GM12878 (cell line): ENCODE data around the gene ARHGEF37. TPM values are rescaled to one million over a fixed set of nuclear protein-coding genes. Genes with fewer than 3 reads are reported as not detected.

Experiments used
- ATAC-seq: fragments of 200-7000 bp; cut with Tn5 transposase; 3 replicates; pipeline ENCODE4 v1.9.1; 2020; ENCODE audit warnings: mild to moderate bottlenecking, moderate library complexity
- BruUV-seq: library from RNA; stranded (reverse); fragments of 400-500 nt; replicated peaks from 2 replicates; lab custom pipeline; 2021; lab: Mats Ljungman, UMichigan
- CTCF ChIA-PET: fragments of 300-600 bp; sonication (Branson Sonifier 250); formaldehyde crosslinking; extraction: SDS; loops from one replicate; lab custom pipeline; 2021; ENCODE audit warnings: inconsistent platforms; lab: Yijun Ruan, JAX
- POLR2A ChIA-PET: fragments of 350-600 bp; formaldehyde crosslinking; extraction: SDS; loops from one replicate; lab custom pipeline; 2021; ENCODE audit warnings: inconsistent platforms; lab: Charles Lee
- RAD21 ChIA-PET: fragments of 300-600 bp; sonication (Branson Sonifier 250); formaldehyde crosslinking; loops from one replicate; lab custom pipeline; 2023; ENCODE audit warnings: antibody characterized with exemption; ENCODE audit not compliant: unreplicated experiment; lab: Charles Lee
- SMC1A ChIA-PET: fragments of 300-600 bp; sonication (Branson Sonifier 250); formaldehyde crosslinking; loops from one replicate; lab custom pipeline; 2023; ENCODE audit not compliant: unreplicated experiment, uncharacterized antibody; lab: Charles Lee
- DNase-seq: peaks from one replicate; pipeline ENCODE4 v3.0.0-alpha.2; 2011; ENCODE audit warnings: low read depth, low spot score
- FAIRE-seq: peaks from 3 replicates; lab custom pipeline; 2011; peaks lifted over from hg19 to GRCh38; lab: Jason Lieb, UNC
- H2AFZ ChIP-seq: 2 replicates; pipeline ENCODE4 v1.6.0; 2011; ENCODE audit warnings: low read depth, low read length, control low read depth; ENCODE audit not compliant: control insufficient read depth
- H3K27ac ChIP-seq: 2 replicates; pipeline ENCODE4 v1.5.1; 2011; ENCODE audit warnings: control low read depth; ENCODE audit not compliant: control insufficient read depth, insufficient read depth
- H3K27me3 ChIP-seq, 2 experiments: replicated peaks in 1 of 2; 2 replicates each; pipeline versions ENCODE4 v1.6.0 to v1.6.1; 2011; ENCODE audit warnings: low read length in 1 of 2; ENCODE audit not compliant: control insufficient read depth in 2 of 2, insufficient read depth in 2 of 2
- H3K36me3 ChIP-seq, 2 experiments: 2 replicates each; pipeline ENCODE4 v1.5.1; 2011; ENCODE audit warnings: low read length in 1 of 2; ENCODE audit not compliant: control insufficient read depth in 2 of 2, insufficient read depth in 2 of 2
- H3K4me1 ChIP-seq: 2 replicates; pipeline ENCODE4 v1.6.1; 2011; ENCODE audit warnings: mild to moderate bottlenecking, low read length, moderate library complexity, mixed read lengths; ENCODE audit not compliant: control insufficient read depth, insufficient read depth
- H3K4me2 ChIP-seq: 2 replicates; pipeline ENCODE4 v1.6.0; 2011; ENCODE audit warnings: control low read depth; ENCODE audit not compliant: control insufficient read depth, insufficient read depth
- H3K4me3 ChIP-seq: fragments of 200-600 bp; sonication (generic); 2 replicates; pipeline ENCODE4 v1.5.1; 2016
- H3K79me2 ChIP-seq: 2 replicates; pipeline ENCODE4 v1.6.0; 2011; ENCODE audit warnings: low read length; ENCODE audit not compliant: control insufficient read depth, insufficient read depth
- H3K9ac ChIP-seq: 2 replicates; pipeline ENCODE4 v1.8.0; 2011; ENCODE audit warnings: low read length, control low read depth, mixed read lengths; ENCODE audit not compliant: control insufficient read depth, insufficient read depth
- H3K9me3 ChIP-seq: replicated peaks from 3 replicates; pipeline ENCODE4 v1.5.1; 2011; ENCODE audit warnings: mild to moderate bottlenecking, low read length; ENCODE audit not compliant: control insufficient read depth, insufficient read depth
- H4K20me1 ChIP-seq: 2 replicates; pipeline ENCODE4 v1.6.0; 2011; ENCODE audit not compliant: control insufficient read depth, insufficient read depth
- ASH2L ChIP-seq: fragments of 300-600, 200-600 bp; sonication (generic); IDR thresholded peaks from 2 replicates; pipeline ENCODE4 v1.6.1; 2017; ENCODE audit warnings: low read depth, mild to moderate bottlenecking, borderline replicate concordance
- ATF3 ChIP-seq: IDR thresholded peaks from 2 replicates; pipeline ENCODE4 v1.6.1; 2011; ENCODE audit warnings: low read depth, mild to moderate bottlenecking, low read length, moderate library complexity, borderline replicate concordance; ENCODE audit errors: extremely low read depth
- CBFB ChIP-seq: IDR thresholded peaks from 2 replicates; pipeline ENCODE4 v1.6.1; 2016; ENCODE audit warnings: antibody characterized with exemption, low read depth
- CEBPB ChIP-seq, 2 experiments: fragments of 150-350 bp in 1 of 2; IDR thresholded peaks; 2 replicates each; pipeline ENCODE4 v1.6.1; 2012 to 2014; ENCODE audit warnings: low read depth in 2 of 2, low read length in 2 of 2, borderline replicate concordance in 1 of 2, inconsistent platforms in 1 of 2
- NBN ChIP-seq: fragments of 450-650 bp; IDR thresholded peaks from 2 replicates; pipeline ENCODE4 v1.6.1; 2016
- NFIC ChIP-seq: IDR thresholded peaks from 2 replicates; pipeline ENCODE4 v1.6.1; 2012; ENCODE audit warnings: low read depth, mild to moderate bottlenecking, inconsistent platforms, low read length, moderate library complexity
- NFYA ChIP-seq: IDR thresholded peaks from 2 replicates; pipeline ENCODE4 v1.6.1; 2011; ENCODE audit warnings: low read depth, mild to moderate bottlenecking, low read length, improper control_type of control experiment, borderline replicate concordance
- NR2C2 ChIP-seq: IDR thresholded peaks from 2 replicates; pipeline ENCODE4 v1.6.1; 2011; ENCODE audit warnings: borderline replicate concordance, low read depth; ENCODE audit not compliant: control insufficient read depth, insufficient read length
- NR2F1 ChIP-seq: fragments of 450-650 bp; conservative IDR thresholded peaks from 2 replicates; pipeline ENCODE4 v1.6.1; 2017; ENCODE audit warnings: mild to moderate bottlenecking
- SIN3A ChIP-seq: IDR thresholded peaks from 2 replicates; pipeline ENCODE4 v1.6.1; 2012; ENCODE audit warnings: low read depth, low read length, improper control_type of control experiment
- SPI1 ChIP-seq: IDR thresholded peaks from 2 replicates; pipeline ENCODE4 v1.6.1; 2011; ENCODE audit warnings: low read depth, mild to moderate bottlenecking, low read length, moderate library complexity, borderline replicate concordance; ENCODE audit not compliant: insufficient read depth
- SRF ChIP-seq, 2 experiments: IDR thresholded peaks; 2 replicates each; pipeline ENCODE4 v1.6.1; 2011; ENCODE audit warnings: low read depth in 2 of 2, low read length in 2 of 2, mild to moderate bottlenecking in 1 of 2, moderate library complexity in 1 of 2
- STAT1 ChIP-seq: fragments of 450-650 bp; conservative IDR thresholded peaks from 2 replicates; pipeline ENCODE4 v1.6.1; 2014; ENCODE audit warnings: antibody characterized with exemption, mild to moderate bottlenecking
- WRNIP1 ChIP-seq: IDR thresholded peaks from 2 replicates; pipeline ENCODE4 v1.6.1; 2011; ENCODE audit warnings: low read depth, low read length, improper control_type of control experiment, borderline replicate concordance
- ZNF24 ChIP-seq: fragments of 450-650 bp; IDR thresholded peaks from 2 replicates; pipeline ENCODE4 v1.6.1; 2017; ENCODE audit warnings: antibody characterized with exemption, mild to moderate bottlenecking
- ZZZ3 ChIP-seq: IDR thresholded peaks from 2 replicates; pipeline ENCODE4 v1.6.1; 2011; ENCODE audit warnings: low read depth; ENCODE audit not compliant: control insufficient read depth, insufficient read length
- WGBS: methylation state at CpG from one replicate; pipeline ENCODE4 v1.1.6; 2016; ENCODE audit warnings: low lambda C conversion rate; ENCODE audit not compliant: insufficient replicate concordance, insufficient coverage; ENCODE audit errors: missing lambda C conversion rate; 5-methylcytosine and 5-hydroxymethylcytosine counted together
- in situ Hi-C: fragments of 300-500 bp; cut with MboI; formaldehyde crosslinking; loops from 9 replicates; pipeline ENCODE4 v1.14.3; 2018; ENCODE audit warnings: mixed read lengths
- intact Hi-C: fragments of 100-400 bp; cut with micrococcal nuclease; formaldehyde crosslinking; loops from one replicate; pipeline ENCODE4 v1.14.2; 2022; ENCODE audit not compliant: unreplicated experiment
- polyA plus RNA-seq, 11 experiments: library from polyadenylated mRNA; depleted of rRNA in 4 of 11; unstranded in 6 of 11; stranded (reverse) in 5 of 11; fragments of >200 nt; fragmentation: Nextera tagmentation in 4 of 11; fragmentation: Illumina TruSeq in 1 of 11; extraction: Ambion mirVana in 4 of 11; extraction: Trizol in 1 of 11; gene quantifications; 1 replicate in 1 of 11; 2 replicates in 10 of 11; pipeline versions ENCODE4 v1.2.1 to v1.2.3, GENCODE V29; 2011 to 2016; ENCODE audit warnings: inconsistent platforms in 2 of 11, missing spikeins in 2 of 11, low read depth in 1 of 11
- total RNA-seq, 4 experiments: library from RNA; depleted of rRNA in 3 of 4; stranded (reverse); fragments of >200 nt in 3 of 4; fragmentation: Illumina TruSeq in 1 of 4; extraction: Trizol in 1 of 4; gene quantifications; 2 replicates each; pipeline versions ENCODE4 v1.2.1 to v1.2.3, GENCODE V29; 2013 to 2021
- TF ChIP-seq, protein P1 (sequence below): fragments of 450-650 bp; IDR thresholded peaks from 2 replicates; pipeline ENCODE4 v1.6.1; 2017; ENCODE audit warnings: borderline replicate concordance
- TF ChIP-seq, protein P2 (sequence below): IDR thresholded peaks from 2 replicates; pipeline ENCODE4 v1.6.1; 2011; ENCODE audit warnings: borderline replicate concordance, low read depth, mild to moderate bottlenecking, moderate library complexity, low read length; ENCODE audit not compliant: insufficient read depth, poor library complexity, severe bottlenecking

ARHGEF37 gene
- total and polyA plus RNA-seq, 10 of the 15 experiments (the other 5 are each of a cell fraction or from before 2014, with no cell fraction given): 0.16 to 1.1 (median 0.63) TPM

GRCh38 chr5:149581192-149581861 lies at the start of gene ARHGEF37 (continued):
- TF ChIP-seq SIN3A: no peak
- TF ChIP-seq CBFB: no peak
- no peak for TF ChIP-seq NR2C2
- no peak for TF ChIP-seq NFIC
- no peak for TF ChIP-seq ATF3
- TF ChIP-seq SPI1: no peak
- TF ChIP-seq NR2F1: no peak
- TF ChIP-seq, all 136 proteins: peak for 3

DNA sequence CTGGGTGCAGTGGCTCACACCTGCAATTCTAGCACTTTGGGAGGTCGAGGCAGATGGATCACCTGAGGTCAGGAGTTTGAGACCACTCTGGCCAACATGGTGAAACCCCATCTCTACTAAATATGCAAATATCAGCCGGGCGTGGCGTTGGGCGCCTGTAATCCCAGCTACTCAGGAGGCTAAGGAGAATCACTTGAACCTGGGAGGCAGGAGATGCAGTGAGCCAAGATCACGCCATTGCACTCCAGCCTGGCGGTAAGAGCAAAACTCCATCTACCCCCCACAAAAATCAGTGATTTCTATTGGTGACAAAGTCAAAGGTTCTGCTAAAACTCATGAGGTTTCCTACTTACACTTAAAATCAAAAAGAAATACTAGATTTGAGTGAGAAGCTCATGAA lies 48.9 kb upstream of the ARHGEF37 start:
- 76% methylated on average over 7 of the region's 7 CpGs for WGBS
- Histone ChIP-seq H3K9me3 (no peaks in the 10 kb centered on the region), H3K79me2 (peaks cover 94% of the 10 kb centered on the region), H3K4me3 (no peak overlapping the region), H3K27me3 (no peaks in the 10 kb centered on the region), H3K36me3 (peaks cover 3 to 24% of the 10 kb centered on the region in 2 experiments; a peak in 3 of 4 replicates), H3K9ac (no peak overlapping the region), H3K4me2 (no peak overlapping the region), H3K4me1 (no peaks in the 10 kb centered on the region; the same call in 1 of the 2 replicates), H4K20me1 (peaks cover 5% of the 10 kb centered on the region), H2AFZ (no peak overlapping the region), H3K27ac (no peak overlapping the region)
- in situ Hi-C loops (no loop called here), intact Hi-C loops (no loop called here)
- POLR2A ChIA-PET: no interaction called here
- BruUV-seq: no TSS peak
- RAD21 ChIA-PET: no interaction called here
- no peak for ATAC-seq
- SMC1A ChIA-PET: interaction anchor here (1.0 kb wide), 1 partner anchor 9 kb away, joined by 5 read pairs; no protein-coding TSS in a partner anchor
- no peak for DNase-seq
- FAIRE-seq: no peak
- CTCF ChIA-PET: interaction anchor here (1.2 kb wide), 1 partner anchor 87 kb away, joined by 4 read pairs; no protein-coding TSS in a partner anchor
- TF ChIP-seq, protein P1, sequence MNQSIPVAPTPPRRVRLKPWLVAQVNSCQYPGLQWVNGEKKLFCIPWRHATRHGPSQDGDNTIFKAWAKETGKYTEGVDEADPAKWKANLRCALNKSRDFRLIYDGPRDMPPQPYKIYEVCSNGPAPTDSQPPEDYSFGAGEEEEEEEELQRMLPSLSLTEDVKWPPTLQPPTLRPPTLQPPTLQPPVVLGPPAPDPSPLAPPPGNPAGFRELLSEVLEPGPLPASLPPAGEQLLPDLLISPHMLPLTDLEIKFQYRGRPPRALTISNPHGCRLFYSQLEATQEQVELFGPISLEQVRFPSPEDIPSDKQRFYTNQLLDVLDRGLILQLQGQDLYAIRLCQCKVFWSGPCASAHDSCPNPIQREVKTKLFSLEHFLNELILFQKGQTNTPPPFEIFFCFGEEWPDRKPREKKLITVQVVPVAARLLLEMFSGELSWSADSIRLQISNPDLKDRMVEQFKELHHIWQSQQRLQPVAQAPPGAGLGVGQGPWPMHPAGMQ: no peak
- no peak for TF ChIP-seq STAT1
- TF ChIP-seq NFYA: no peak
- no peak for TF ChIP-seq CEBPB (IDR thresholded peaks at IDR 0.05; ENCODE audit: borderline replicate concordance in 1 of 2, low read depth in 2 of 2, low read length in 2 of 2)
- TF ChIP-seq NBN: no peak
- no peak for TF ChIP-seq ZZZ3
- no peak for TF ChIP-seq ASH2L
- no peak for TF ChIP-seq WRNIP1
- TF ChIP-seq, protein P2, sequence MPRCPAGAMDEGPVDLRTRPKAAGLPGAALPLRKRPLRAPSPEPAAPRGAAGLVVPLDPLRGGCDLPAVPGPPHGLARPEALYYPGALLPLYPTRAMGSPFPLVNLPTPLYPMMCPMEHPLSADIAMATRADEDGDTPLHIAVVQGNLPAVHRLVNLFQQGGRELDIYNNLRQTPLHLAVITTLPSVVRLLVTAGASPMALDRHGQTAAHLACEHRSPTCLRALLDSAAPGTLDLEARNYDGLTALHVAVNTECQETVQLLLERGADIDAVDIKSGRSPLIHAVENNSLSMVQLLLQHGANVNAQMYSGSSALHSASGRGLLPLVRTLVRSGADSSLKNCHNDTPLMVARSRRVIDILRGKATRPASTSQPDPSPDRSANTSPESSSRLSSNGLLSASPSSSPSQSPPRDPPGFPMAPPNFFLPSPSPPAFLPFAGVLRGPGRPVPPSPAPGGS: no peak
- TF ChIP-seq ZNF24: no peak
- TF ChIP-seq SRF (IDR thresholded peaks at IDR 0.05; ENCODE audit: low read depth in 2 of 2, low read length in 2 of 2): no peak
